NCI-H345 (cell line): Measurements from ENCODE around the gene ELF4.

ENCODE experiments used
- DNase-seq: peaks from one replicate; lab custom pipeline; 2025; lab: John Stamatoyannopoulos, UW

The ELF4 gene

GRCh38 chrX:130083656-130084382 is 26.5 kb downstream of the ELF4 start:
- no peak for DNase-seq

- DNase-seq, result no peak
Observed at GRCh38 chrX:130083107-130083490, 27.2 kb downstream of the ELF4 start.

- DNase-seq, result no peak
Observed at GRCh38 chrX:130082244-130083106, 27.8 kb downstream of the ELF4 start.

- DNase-seq, result no peak
Observed at GRCh38 chrX:130081421-130082045, 28.8 kb downstream of the ELF4 start.

- no peak for DNase-seq
Observed at GRCh38 chrX:130080791-130081367, 29.4 kb downstream of the ELF4 start.

GRCh38 chrX:130079824-130080406 is 30.4 kb downstream of the ELF4 start:
- peak; percentile 67 for DNase-seq

- no peak for DNase-seq
Observed at GRCh38 chrX:130075777-130076176, 34.5 kb downstream of the ELF4 start.

GRCh38 chrX:130072345-130072740 is 38.0 kb downstream of the ELF4 start:
- DNase-seq, result no peak

- DNase-seq, result no peak
Observed at GRCh38 chrX:130071611-130072344, 38.5 kb downstream of the ELF4 start.

- no peak for DNase-seq
Observed at GRCh38 chrX:130066975-130067615, 43.2 kb downstream of the ELF4 start.

- peak; percentile 68 for DNase-seq
Observed at GRCh38 chrX:130060122-130061069, 49.9 kb downstream of the ELF4 start.

- DNase-seq, result no peak
Observed at GRCh38 chrX:130058652-130059051, 51.6 kb downstream of the ELF4 start.

GRCh38 chrX:130057209-130057608 is 53.1 kb downstream of the ELF4 start:
- no peak for DNase-seq

GRCh38 chrX:130055899-130056298 is 54.4 kb downstream of the ELF4 start:
- DNase-seq, result no peak

- DNase-seq, result no peak
Observed at GRCh38 chrX:130055103-130055502, 55.2 kb downstream of the ELF4 start.

GRCh38 chrX:130053236-130053635 is 57.1 kb downstream of the ELF4 start:
- no peak for DNase-seq

- no peak for DNase-seq
Observed at GRCh38 chrX:130051176-130051845, 59.0 kb downstream of the ELF4 start.

GRCh38 chrX:130049821-130050220 is 60.5 kb downstream of the ELF4 start:
- DNase-seq, result no peak

- no peak for DNase-seq
Observed at GRCh38 chrX:130048686-130049222, 61.5 kb downstream of the ELF4 start.
